HG03469 (cell line): ENCODE measurements around the gene SLC35B4.
"Not testable (repeated sequence)": the region's sequence is repeated elsewhere in the genome, so short reads cannot be mapped to it uniquely, and the experiment has no call there.

Experiments used
- ATAC-seq: cut with Tn5 transposase; IDR thresholded peaks from one replicate; pipeline ENCODE4 v1.9.1; 2021; ENCODE audit warnings: mild to moderate bottlenecking, moderate library complexity, moderate number of reproducible peaks; ENCODE audit not compliant: unreplicated experiment

SLC35B4 gene

DNA sequence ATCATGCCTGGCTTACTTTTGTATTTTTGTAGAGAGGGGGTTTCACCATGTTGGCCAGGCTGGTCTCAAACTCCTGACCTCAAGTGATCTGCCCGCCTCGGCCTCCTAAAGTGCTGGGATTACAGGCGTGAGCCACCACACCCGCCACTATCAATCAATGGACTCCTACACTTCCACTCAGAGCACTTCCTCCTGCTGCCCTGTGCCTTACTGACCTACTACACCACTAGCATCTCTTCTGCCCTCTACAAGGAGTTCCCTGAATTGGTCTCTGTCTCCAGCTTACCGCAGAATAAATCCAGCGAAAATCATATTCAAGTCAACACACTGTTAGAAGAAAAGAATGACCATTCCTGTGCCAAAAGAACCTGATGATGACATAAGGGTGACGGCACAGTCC, 20.7 kb downstream of the SLC35B4 start:
- not testable (repeated sequence) for ATAC-seq

DNA sequence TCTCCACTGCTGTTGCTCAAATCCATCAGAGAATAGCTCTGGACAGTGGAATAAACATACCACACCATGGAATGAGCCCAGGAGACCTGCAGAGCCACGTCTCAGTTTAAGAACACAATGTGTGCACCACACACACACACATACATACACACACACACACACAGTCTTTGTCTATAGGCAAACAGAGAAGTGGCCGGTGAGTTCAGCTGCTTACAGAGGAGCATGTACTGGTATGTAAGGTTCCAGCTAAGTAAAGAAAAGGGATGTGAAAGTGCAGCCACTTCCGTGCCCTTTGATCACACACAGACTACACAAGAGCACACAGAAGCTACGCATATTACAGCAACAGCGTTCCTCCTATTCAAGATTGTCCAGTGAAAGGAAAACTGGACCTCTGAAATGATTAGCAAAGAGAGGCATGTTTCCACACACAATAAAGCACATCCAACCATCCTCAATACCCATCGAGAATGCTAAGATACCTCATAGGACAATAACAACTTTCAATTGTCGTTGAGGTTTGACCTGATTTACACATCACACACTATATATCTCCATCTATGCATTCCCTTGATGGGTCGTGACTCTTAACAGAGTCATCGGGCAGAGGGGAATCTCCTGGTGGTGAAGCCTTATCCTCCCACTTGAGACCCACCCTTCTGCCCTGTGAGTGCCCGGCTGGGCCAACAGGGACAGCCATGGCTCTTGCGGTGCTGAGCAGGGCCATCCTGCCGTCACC, 23.6 kb downstream of the SLC35B4 start:
- ATAC-seq, result peak; percentile 100

DNA sequence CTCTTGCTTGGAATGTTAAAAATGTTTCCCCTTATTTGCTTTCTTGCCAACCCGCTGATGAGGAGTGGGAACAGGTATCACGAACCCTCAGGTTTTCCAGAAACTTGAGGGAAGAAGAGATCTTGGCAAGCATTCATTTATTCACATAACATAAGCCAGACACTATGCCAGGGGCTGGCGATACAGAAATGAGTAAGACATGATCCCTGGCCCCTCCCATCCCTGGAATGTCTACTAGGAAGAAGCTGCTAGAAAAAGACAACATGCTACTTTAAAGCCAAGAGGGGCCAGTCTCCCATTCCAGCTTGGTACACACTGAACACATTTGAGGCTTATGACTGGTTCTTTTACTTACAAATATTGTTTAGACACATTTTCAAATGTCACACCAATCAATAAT, 26.4 kb downstream of the SLC35B4 start:
- no peak for ATAC-seq

DNA sequence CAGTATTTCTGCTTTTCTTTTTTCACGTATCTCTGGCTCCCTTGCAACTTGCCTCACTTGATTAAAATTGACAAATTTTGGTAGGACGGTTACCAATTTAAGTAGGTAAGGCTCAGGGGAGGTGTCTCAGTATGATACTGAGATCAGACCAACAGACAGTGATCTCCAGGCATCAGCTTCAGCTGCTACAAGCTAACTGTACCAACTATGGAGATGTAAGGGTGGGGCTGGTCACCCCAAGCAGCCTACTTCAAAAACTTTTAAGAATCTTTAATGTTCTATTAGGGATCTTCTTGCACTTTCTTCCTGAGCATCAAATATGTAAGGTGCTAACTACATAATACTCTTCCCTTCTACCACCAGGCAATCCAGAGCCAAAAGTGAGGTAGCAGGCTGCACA, 26.9 kb downstream of the SLC35B4 start:
- ATAC-seq, result no peak

DNA sequence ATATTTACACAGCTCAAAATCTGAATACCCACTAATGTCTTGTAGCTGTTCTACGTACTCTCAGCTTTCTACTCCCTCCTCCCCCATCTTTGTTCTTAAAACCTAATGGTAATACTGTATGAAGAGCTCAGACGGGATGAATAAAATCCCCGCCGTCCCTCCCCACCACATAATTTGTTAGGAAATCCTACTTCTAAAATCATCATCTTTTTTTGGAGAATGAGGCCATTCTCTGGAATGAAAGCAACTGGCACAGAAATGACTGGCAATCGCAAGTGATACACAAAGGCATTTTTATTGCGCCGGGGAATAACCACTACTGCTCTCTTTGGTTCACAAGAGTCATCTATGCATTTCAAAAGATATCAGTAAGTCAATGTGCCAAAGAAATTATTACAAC, 27.3 kb downstream of the SLC35B4 start:
- no peak for ATAC-seq

DNA sequence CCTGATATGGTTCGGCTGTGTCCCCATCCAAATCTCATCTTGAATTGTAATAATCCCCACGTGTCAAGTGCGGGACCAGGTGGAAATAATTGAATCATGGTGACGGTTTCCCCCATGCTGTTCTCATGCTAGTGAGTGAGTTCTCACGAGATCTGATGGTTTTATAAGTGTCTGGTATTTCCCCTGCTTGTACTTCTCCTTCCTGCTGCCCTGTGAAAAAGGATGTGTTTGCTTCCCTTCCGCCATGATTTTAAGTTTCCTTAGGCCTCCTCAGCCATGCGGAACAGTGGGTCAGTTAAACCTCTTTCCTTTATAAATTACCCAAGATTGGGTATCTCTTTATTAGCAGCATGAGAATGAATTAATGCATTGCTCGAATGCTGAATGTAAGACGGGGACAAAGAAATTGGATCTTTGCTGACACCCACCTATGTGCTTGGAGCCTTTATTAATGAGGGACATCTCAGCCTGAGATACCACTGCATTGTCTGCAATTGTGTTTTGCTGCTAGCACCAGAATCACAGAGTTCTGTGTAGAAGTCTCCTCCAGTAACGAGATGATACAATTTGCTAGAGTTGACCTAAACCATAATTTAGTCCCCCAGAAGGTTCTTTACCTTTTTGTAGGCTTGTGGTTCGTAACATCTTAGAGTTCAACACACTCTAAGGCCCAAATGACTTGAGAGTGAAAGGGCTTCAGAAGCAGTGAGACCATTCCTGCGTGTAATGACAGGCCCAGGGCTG, 28.6 kb downstream of the SLC35B4 start:
- no peak for ATAC-seq

DNA sequence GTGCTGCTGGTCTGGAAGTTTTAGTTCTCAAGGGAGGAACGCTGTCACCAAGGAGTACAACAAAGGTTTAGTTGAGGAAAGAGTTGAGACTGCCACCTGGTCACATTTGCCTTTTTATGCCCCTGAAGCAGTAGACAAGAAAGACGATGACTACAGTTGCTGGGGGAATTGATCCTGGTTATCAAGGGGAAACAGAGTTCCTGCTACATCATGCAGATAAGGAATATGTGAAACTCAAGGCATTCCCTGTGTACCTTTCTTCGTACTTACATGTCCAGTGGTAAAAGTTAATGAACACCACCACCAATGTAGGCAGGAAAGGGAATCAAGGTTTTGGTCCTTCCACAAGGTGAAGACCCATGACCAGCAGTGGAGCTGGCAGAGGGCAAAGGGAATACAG, 31.8 kb downstream of the SLC35B4 start:
- ATAC-seq, result no peak

DNA sequence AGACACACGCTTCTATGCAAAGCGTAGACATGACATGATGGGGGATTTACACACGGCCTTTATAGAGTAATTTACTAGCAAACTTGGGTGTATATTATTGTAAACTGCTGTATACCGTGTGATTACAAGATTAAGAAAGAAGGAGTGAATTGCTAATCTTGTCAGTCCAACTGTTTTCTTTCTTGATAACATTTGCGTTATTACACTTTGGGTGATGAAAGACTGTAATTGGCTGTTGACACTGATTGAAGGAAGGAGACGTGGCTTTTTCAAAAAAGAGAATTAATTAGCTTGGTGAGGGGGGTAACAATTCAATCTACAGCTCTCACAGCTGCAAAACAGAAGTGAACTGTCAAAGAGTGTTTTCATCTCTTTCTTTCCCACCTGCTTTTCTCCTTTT, 32.7 kb downstream of the SLC35B4 start:
- ATAC-seq, result no peak

DNA sequence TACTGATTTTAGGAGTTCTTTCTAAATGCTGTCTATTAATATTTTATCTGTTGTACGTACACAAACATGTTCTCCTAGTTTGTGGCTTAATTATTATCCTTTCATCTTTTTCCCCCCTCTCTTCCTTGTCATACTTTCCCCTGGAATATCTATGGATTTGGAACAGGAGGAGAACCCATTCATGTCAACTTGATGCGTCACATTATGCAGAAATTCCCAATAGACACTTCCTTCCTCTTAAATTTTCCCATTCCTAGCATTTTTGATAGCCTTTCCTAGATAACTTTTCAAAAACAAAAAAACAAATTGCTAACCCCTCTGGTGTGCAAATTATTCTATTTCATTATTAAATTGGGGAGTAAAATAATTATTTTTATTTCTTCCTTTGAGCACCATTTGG, 36.2 kb downstream of the SLC35B4 start:
- ATAC-seq, result no peak

DNA sequence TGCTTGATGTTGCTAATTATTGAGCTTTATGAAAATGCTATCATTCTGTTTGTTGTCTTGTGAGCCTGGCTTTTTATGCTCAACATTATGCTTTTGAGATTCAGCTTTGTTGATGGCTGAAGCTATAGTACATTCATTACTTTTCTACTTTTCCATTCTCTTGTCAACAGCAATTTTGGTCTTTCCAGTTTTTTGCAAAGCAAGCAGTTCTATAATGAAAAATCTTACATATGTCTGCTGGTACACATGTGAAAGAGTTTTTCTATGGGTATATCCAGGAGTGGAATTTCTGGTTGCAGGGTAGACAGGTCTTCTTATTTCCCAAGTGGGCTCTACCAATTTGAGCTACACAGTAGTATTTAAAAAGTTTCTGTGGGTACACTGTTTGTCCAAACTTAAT, 36.8 kb downstream of the SLC35B4 start:
- no peak for ATAC-seq

DNA sequence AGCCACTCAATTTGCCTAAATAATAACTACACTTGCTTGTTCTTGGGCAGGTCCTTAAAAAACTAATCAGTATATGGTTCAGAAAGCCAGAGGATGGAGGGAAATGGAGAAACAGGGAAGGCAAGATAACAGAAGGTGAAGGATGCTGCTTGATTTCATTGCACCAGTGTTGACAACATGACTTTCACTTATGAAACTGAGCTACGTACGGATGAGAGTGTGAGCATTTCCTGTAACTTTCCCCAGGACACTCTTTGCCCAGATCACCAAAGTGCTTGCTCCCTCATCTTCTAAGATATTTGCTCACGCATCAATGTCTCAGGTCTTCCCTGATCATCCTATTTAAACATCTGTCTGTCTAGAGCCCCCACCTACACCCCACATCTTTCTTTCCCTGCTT, 37.4 kb downstream of the SLC35B4 start:
- no peak for ATAC-seq

DNA sequence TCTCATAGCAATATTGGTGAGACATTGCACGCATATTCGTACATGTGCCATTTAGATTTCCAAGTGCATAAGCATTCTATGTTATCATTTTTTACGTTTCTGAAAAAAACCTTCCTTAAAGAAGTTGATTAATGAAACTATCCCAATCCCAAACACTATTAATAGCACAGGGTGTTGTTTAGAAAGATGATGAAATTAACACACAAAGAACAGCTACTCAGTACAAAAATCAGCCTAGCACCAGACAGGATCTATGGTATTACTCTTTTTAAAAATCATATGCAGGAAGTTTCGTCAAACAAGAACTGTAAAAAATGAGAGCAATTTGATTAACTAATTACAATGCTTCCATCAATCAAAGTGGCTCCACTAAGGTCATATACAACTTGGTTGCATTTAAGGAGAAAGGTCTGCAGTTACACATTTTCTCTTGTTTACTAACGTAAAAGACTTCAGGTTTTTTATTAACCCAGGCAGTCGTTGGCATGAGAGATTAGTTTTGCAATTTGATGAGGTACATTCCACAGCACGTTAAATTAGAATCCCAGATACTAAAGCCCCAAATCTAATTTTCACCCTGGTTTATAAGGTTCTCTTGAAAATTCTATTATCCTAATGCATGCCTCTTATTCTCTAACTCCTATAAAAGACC, 38.1 kb downstream of the SLC35B4 start:
- no peak for ATAC-seq

DNA sequence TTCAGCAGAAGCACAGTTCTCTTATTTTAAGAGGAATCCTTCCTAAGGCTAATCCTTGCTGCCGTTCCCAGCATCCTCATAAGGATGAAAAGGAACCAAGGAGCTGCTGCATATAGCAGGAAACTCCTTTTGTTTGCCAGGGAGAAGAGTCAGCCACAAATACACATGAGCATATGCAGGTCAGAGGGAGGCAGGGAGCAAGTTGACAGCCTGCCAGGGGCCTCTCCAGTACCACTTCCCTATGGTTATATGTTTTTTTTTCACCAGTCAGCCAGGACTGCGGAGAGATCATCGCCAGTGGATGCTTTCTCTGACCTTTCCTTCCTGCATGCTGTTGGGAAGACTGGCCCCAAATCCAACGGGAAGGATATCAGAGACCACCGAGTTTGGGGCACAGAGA, 39.8 kb downstream of the SLC35B4 start:
- no peak for ATAC-seq

DNA sequence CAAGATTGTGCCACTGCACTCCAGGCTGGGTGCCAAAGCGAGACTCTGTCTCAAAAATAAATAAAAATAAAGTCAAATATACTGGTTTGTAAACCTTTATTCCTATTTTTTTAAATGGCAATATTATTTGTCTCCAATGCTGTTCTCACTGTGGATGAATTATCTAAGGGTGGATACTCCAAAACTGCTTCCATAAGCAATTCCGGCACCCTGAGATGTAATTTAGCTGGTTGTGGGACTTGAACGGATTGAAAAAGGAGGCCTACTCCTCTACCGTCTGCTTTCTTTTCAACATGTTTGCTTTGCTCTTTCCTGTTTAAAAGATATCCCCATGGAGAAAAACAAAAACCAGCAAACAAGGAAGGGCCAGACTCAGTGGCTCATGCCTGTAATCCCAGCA, 54.4 kb downstream of the SLC35B4 start:
- ATAC-seq, result no peak

DNA sequence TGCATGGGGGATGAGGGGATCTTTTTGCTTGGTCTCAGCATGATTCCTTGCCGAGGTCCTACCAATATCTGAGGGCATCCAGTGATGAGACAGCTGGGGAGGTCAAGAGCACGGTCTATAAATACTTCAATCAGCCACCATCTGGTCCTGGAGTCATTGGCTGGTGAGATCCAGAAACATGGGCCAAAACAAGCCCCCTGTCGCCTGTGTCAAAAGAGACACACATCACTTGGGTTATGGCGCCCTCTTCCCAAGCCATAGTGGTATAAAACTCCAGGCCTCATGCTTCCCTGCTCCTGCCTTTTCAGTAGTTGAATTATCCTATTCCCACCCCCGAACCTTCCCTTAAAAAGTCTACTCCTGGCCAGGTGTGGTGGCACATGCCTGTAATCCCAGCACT, 60.9 kb downstream of the SLC35B4 start:
- ATAC-seq, result no peak

DNA sequence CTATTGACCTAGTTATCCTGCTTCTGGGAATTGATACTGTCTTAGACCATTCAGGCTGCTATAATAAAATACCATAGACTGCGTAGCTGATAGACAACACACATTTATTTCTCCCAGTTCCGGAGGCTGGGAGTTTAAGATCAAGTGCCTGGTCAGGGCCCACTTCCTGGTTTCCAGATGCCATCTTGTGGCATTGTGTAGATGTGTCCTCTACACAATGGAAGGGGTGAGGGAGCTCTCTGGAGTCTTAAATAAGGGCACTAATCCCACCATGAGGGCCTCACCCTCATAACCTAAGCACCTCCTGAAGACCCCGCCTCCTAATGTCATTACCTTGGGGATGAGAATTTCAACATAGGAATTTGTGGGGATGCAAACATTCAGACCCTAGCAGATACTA, 62.4 kb downstream of the SLC35B4 start:
- no peak for ATAC-seq

DNA sequence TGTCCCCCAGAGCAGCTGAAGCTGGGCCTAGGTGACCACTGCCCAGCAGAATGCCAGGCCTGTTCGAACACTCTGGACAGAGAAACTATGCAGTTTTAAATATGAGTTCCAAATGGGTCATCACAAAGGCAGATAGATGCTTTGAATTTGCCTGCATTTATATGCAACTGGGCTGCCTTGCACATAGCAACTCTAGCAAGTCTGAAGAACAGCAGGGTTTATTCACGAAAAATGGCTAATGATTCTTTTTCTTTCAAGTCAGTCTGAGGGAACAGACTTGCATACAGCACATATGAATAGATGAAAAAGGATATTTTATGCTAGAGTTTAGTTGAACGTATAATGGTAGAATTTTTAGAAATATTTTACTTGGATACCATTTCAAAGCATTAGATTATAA, 68.5 kb downstream of the SLC35B4 start:
- no peak for ATAC-seq

DNA sequence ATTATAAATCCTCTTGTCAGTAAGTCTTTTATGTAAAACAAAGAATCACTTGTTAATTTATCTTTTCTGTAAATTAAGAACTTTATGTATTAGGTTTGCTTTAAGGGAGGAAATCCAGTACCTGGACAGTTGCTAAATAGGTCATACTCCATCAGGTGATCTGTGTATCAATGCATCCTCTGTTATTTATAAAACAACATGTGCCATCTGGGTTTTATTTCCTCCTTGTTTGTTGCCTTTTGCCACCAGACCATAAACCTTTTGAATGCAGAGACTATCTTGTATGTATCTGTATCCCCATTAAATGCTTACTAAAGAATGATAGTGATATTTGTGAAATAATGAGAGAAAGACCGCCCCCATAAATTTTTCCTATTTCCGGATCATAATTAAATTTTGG, 70.0 kb downstream of the SLC35B4 start:
- no peak for ATAC-seq

DNA sequence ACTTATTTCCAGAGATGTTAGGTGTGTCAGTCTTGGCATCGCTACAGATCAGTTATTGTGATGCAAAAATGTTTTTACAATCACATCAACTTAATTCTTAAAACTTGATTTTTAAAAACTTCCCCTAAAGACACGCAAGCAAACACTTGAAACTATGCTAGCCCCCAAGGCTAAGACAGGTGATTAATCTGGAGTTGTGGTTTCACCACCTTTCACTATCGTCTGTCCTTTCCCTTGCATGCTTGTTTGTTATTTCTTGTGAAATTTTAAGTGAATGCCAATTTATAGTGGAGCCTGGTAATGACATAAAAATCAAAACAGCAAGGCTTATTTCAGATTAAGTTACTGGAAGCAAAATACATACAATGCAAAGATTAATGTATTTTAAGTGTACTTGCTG, 70.4 kb downstream of the SLC35B4 start:
- ATAC-seq, result no peak

DNA sequence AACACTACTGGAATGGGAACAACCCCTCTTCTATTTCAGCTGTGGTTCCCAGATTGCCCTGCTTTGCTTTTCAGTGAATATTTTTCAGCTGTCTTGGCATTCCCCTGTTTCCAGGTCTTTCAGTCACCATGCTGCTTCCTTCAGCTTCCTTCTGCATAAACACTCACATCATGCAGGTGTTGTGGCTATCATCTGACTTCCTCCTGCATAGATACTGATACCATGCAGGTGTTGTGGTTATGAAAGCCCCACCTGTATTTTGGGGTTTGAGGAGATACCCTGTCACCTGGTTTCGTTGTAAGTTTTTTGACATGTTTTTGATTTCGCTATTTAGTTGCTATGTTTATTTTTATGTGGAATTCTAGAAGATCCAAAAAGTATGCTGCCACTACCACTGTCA, 71.5 kb downstream of the SLC35B4 start:
- no peak for ATAC-seq
